ENCODE data around the gene UBN1.

UBN1 gene

GRCh38 chr16:4862639-4863038, 15.4 kb downstream of the UBN1 start:
- Histone ChIP-seq H3K4me3 (ENCODE audit: insufficient read length, low read depth) (no peak overlapping the region), H3K36me3 (ENCODE audit: insufficient read depth, insufficient read length, low read length) (peaks cover 86% of the 10 kb centered on the region), H3K9me3 (ENCODE audit: insufficient read depth, low read length) (no peaks in the 10 kb centered on the region), H3K27me3 (ENCODE audit: insufficient read depth, insufficient read length) (no peaks in the 10 kb centered on the region), H3K4me1 (ENCODE audit: insufficient read depth, insufficient read length) (peaks cover 3% of the 10 kb centered on the region), H3K9ac (ENCODE audit: insufficient read length, low read depth) (no peak overlapping the region)
- no peak for DNase-seq (ENCODE audit: low read depth, low spot score)
- no peak for TF ChIP-seq ZNF274 (IDR thresholded peaks at IDR 0.05; ENCODE audit: low read depth, low read length)
- TF ChIP-seq YY1 (IDR thresholded peaks at IDR 0.05; ENCODE audit: insufficient read depth, insufficient read length): no peak
- no peak for TF ChIP-seq SUZ12 (IDR thresholded peaks at IDR 0.05; ENCODE audit: extremely low read depth, insufficient read depth, insufficient read length)

- Histone ChIP-seq H3K4me3 (ENCODE audit: insufficient read length, low read depth) (no peak overlapping the region), H3K27me3 (ENCODE audit: insufficient read depth, insufficient read length) (no peaks in the 10 kb centered on the region), H3K9ac (ENCODE audit: insufficient read length, low read depth) (no peak overlapping the region), H3K9me3 (ENCODE audit: insufficient read depth, low read length) (no peaks in the 10 kb centered on the region), H3K4me1 (ENCODE audit: insufficient read depth, insufficient read length) (no peaks in the 10 kb centered on the region), H3K36me3 (ENCODE audit: insufficient read depth, insufficient read length, low read length) (peaks cover 85% of the 10 kb centered on the region)
- no peak for DNase-seq (ENCODE audit: low read depth, low spot score)
- TF ChIP-seq SUZ12 (IDR thresholded peaks at IDR 0.05; ENCODE audit: extremely low read depth, insufficient read depth, insufficient read length) (no peak), ZNF274 (IDR thresholded peaks at IDR 0.05; ENCODE audit: low read depth, low read length) (no peak), YY1 (IDR thresholded peaks at IDR 0.05; ENCODE audit: insufficient read depth, insufficient read length) (no peak)
These were observed 17.4 kb downstream of the UBN1 start for GRCh38 chr16:4864728-4865127.

GRCh38 chr16:4865231-4865860, 18.1 kb downstream of the UBN1 start:
- Histone ChIP-seq H3K9me3 (ENCODE audit: insufficient read depth, low read length) (no peaks in the 10 kb centered on the region), H3K4me3 (ENCODE audit: insufficient read length, low read depth) (no peak overlapping the region), H3K27me3 (ENCODE audit: insufficient read depth, insufficient read length) (no peaks in the 10 kb centered on the region), H3K9ac (ENCODE audit: insufficient read length, low read depth) (no peak overlapping the region), H3K4me1 (ENCODE audit: insufficient read depth, insufficient read length) (no peaks in the 10 kb centered on the region), H3K36me3 (ENCODE audit: insufficient read depth, insufficient read length, low read length) (peaks cover 85% of the 10 kb centered on the region)
- TF ChIP-seq SUZ12 (IDR thresholded peaks at IDR 0.05; ENCODE audit: extremely low read depth, insufficient read depth, insufficient read length) (no peak), YY1 (IDR thresholded peaks at IDR 0.05; ENCODE audit: insufficient read depth, insufficient read length) (no peak), ZNF274 (IDR thresholded peaks at IDR 0.05; ENCODE audit: low read depth, low read length) (no peak)
- no peak for DNase-seq (ENCODE audit: low read depth, low spot score)

- H3K9me3 ChIP-seq (ENCODE audit: insufficient read depth, low read length): no peaks in the 10 kb centered on the region
- H3K27me3 ChIP-seq (ENCODE audit: insufficient read depth, insufficient read length): no peaks in the 10 kb centered on the region
- DNase-seq (ENCODE audit: low read depth, low spot score): no peak
- no peaks in the 10 kb centered on the region for H3K4me1 ChIP-seq (ENCODE audit: insufficient read depth, insufficient read length)
- H3K36me3 ChIP-seq (ENCODE audit: insufficient read depth, insufficient read length, low read length): peaks cover 84% of the 10 kb centered on the region
- no peak overlapping the region for H3K9ac ChIP-seq (ENCODE audit: insufficient read length, low read depth)
- no peak overlapping the region for H3K4me3 ChIP-seq (ENCODE audit: insufficient read length, low read depth)
- TF ChIP-seq YY1 (IDR thresholded peaks at IDR 0.05; ENCODE audit: insufficient read depth, insufficient read length) (no peak), SUZ12 (IDR thresholded peaks at IDR 0.05; ENCODE audit: extremely low read depth, insufficient read depth, insufficient read length) (no peak), ZNF274 (IDR thresholded peaks at IDR 0.05; ENCODE audit: low read depth, low read length) (no peak)
These were observed 19.3 kb downstream of the UBN1 start for GRCh38 chr16:4866586-4866985.

- Histone ChIP-seq H3K4me1 (ENCODE audit: insufficient read depth, insufficient read length) (no peaks in the 10 kb centered on the region), H3K9ac (ENCODE audit: insufficient read length, low read depth) (no peak overlapping the region), H3K4me3 (ENCODE audit: insufficient read length, low read depth) (no peak overlapping the region), H3K36me3 (ENCODE audit: insufficient read depth, insufficient read length, low read length) (peaks cover 81% of the 10 kb centered on the region), H3K9me3 (ENCODE audit: insufficient read depth, low read length) (no peaks in the 10 kb centered on the region), H3K27me3 (ENCODE audit: insufficient read depth, insufficient read length) (no peaks in the 10 kb centered on the region)
- DNase-seq (ENCODE audit: low read depth, low spot score): no peak
- TF ChIP-seq YY1 (IDR thresholded peaks at IDR 0.05; ENCODE audit: insufficient read depth, insufficient read length) (no peak), SUZ12 (IDR thresholded peaks at IDR 0.05; ENCODE audit: extremely low read depth, insufficient read depth, insufficient read length) (no peak), ZNF274 (IDR thresholded peaks at IDR 0.05; ENCODE audit: low read depth, low read length) (no peak)
These were observed 20.7 kb downstream of the UBN1 start for GRCh38 chr16:4868026-4868425.

GRCh38 chr16:4868535-4868934, 21.3 kb downstream of the UBN1 start:
- Histone ChIP-seq H3K27me3 (ENCODE audit: insufficient read depth, insufficient read length) (no peaks in the 10 kb centered on the region), H3K4me1 (ENCODE audit: insufficient read depth, insufficient read length) (no peaks in the 10 kb centered on the region), H3K36me3 (ENCODE audit: insufficient read depth, insufficient read length, low read length) (peaks cover 81% of the 10 kb centered on the region), H3K4me3 (ENCODE audit: insufficient read length, low read depth) (no peak overlapping the region), H3K9me3 (ENCODE audit: insufficient read depth, low read length) (no peaks in the 10 kb centered on the region), H3K9ac (ENCODE audit: insufficient read length, low read depth) (no peak overlapping the region)
- TF ChIP-seq YY1 (IDR thresholded peaks at IDR 0.05; ENCODE audit: insufficient read depth, insufficient read length) (no peak), SUZ12 (IDR thresholded peaks at IDR 0.05; ENCODE audit: extremely low read depth, insufficient read depth, insufficient read length) (no peak), ZNF274 (IDR thresholded peaks at IDR 0.05; ENCODE audit: low read depth, low read length) (no peak)
- no peak for DNase-seq (ENCODE audit: low read depth, low spot score)

- Histone ChIP-seq H3K4me3 (ENCODE audit: insufficient read length, low read depth) (no peak overlapping the region), H3K27me3 (ENCODE audit: insufficient read depth, insufficient read length) (no peaks in the 10 kb centered on the region), H3K4me1 (ENCODE audit: insufficient read depth, insufficient read length) (no peaks in the 10 kb centered on the region), H3K9ac (ENCODE audit: insufficient read length, low read depth) (no peak overlapping the region), H3K9me3 (ENCODE audit: insufficient read depth, low read length) (no peaks in the 10 kb centered on the region), H3K36me3 (ENCODE audit: insufficient read depth, insufficient read length, low read length) (peaks cover 84% of the 10 kb centered on the region)
- TF ChIP-seq SUZ12 (IDR thresholded peaks at IDR 0.05; ENCODE audit: extremely low read depth, insufficient read depth, insufficient read length) (no peak), ZNF274 (IDR thresholded peaks at IDR 0.05; ENCODE audit: low read depth, low read length) (no peak), YY1 (IDR thresholded peaks at IDR 0.05; ENCODE audit: insufficient read depth, insufficient read length) (no peak)
- DNase-seq (ENCODE audit: low read depth, low spot score): no peak
These were observed 22.0 kb downstream of the UBN1 start for GRCh38 chr16:4869147-4869805.
